ENCODE data around the gene TLE4.

Gene TLE4

DNA sequence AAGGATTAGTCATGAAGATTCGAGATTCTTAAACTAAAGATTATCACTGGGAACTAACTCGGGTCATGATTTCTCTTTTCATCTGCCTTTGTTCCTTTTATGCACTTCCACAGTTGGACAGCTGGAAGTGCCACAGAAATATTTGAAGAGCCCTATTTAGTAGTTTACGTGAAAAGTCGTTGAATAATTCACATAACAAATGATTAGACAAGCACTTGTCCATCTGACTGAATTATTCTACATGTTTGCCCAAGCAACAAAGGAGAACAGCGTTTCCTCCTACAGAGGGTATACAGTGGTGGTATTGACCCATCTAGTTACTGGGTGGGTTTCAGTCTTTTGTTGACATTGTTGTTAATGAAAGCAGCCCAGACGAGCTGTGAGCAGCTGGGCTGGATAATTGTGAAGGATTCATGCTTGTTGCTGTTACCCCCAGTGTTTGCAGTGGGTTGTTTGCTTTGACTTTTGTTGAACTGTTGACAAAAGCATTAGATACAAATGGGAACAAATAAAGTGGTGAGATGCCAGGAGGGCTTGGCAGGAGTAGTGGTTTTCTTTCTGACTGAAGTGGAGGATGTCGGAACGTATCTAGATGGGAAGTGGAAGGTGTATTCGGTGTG is 96.2 kb downstream of the TLE4 start:
- no peak for DNase-seq

DNA sequence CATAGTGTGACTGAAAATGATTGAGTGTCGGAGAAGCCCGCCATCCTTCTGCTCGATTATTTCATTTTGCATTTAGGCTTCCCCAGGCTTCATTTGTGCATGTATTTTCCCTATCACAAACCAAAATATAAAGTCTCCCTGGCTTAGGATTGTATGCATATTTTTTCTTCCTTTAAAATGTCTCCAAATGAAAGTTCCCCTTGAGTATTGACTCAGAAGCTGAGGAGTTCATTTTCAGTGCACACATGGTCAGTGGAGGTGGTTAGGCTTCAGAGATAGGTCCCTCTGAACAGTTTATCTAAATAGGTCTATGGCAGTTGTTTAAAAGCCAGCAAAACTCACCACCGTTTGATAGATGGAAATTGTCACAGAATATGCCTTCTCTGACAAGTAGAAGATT is 97.2 kb downstream of the TLE4 start:
- DNase-seq, result no peak

DNA sequence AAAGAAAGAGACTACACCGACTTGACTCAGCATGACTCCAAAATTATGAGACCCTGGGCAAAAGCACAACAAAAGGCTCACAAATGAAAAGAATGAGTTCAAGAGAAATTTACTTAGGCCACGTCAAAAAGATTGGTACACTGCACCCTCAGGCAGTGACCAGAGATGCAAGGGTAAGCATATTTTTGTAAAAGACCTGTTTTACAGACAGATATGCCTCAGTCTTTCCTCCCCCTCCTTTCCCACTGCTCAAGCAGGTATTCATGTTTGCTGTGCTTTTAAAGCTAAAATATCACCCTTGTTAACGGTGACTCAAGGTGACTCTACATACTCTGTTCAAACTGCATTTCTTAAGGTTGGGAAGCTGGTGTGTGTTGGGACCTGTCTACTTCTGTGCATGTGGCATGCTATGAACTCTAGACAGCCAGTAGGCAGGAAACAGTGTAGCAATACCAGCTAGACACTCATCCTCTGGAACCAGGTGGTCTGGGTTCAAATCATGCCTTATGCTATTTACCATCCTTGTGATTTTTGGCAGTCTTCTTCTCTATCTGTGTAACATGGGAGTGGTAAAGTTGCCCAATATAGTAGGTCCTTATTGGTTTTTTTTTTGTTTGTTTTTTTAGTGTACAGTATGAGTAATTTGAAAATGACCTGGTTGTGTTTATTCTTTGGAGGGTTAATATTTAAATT is 98.7 kb downstream of the TLE4 start:
- no peak for DNase-seq

DNA sequence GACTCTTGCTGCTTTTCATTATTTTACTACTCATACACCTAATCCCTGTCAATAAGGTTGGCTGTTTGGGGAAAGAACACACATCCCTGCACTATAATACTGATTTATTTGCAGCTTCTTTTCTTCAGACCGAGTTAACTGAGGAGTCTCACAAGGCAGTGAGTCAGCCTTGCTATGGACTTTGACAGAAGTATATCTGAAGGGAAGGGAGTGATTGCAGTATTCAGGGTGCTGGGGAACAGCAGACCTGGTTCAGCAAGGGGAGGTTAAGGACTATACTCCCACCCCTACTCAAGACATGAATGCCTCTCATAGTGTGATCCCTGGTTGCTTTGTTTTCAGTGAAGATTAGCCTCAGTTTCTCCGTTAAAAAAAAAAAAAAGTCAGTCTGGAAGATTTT is 99.8 kb downstream of the TLE4 start:
- no peak for DNase-seq

DNA sequence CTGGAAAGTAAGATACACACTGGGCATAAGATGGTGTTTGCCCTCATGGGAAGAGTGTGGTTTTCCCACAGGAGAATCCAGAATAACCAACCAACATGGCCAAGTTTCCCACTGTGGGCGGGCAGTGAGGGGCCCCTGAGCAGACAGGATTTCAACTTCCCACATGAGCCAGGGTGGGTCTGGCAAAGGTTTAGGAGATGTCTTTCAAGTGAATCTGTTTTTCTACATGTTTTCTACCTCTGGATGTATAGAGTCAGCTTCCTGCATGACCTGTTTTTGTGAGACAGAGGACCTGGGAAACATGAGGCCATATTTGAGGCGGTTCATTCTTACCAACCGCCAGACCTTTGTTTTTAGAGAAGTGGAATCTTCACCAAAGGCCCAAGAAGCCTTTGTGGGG is 100.5 kb downstream of the TLE4 start:
- DNase-seq, result no peak

DNA sequence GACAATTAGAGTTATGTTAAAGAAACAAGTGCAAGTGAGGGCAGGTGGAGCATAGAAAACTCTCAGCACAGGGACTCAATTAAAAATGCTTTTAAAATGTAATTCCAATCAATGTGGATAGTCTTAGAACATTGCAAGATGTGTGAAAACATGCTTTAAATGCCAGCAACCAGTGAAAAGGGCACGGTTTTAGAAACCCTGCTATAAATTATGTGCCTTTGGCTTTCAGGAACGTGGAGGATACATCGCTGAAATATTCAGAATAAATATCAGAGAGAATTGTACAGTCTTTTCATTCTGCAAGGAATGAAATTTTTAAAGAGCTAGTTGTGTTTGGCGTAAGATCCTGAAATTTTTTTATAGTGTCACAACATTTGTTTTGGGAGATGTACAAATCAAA is 101.1 kb downstream of the TLE4 start:
- no peak for DNase-seq

DNA sequence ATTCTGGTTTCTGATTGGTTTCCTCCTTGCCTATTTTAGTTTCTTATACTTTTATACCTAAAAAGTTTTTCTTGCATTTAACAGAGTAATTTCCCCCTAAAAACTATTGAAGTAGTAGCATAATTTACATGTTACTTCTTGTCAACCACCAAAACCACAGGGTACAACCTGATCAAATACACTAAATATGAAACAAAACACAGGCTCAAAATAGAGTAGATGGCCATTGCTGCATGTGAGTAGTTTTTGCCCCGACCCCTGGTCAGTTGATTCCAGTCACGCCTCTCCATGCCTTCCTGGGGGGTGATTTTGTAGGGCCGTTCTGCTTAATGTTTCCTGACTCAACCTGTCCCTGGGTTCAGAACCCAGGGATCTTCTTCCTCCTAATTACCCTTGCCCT is 101.8 kb downstream of the TLE4 start:
- DNase-seq, result no peak

DNA sequence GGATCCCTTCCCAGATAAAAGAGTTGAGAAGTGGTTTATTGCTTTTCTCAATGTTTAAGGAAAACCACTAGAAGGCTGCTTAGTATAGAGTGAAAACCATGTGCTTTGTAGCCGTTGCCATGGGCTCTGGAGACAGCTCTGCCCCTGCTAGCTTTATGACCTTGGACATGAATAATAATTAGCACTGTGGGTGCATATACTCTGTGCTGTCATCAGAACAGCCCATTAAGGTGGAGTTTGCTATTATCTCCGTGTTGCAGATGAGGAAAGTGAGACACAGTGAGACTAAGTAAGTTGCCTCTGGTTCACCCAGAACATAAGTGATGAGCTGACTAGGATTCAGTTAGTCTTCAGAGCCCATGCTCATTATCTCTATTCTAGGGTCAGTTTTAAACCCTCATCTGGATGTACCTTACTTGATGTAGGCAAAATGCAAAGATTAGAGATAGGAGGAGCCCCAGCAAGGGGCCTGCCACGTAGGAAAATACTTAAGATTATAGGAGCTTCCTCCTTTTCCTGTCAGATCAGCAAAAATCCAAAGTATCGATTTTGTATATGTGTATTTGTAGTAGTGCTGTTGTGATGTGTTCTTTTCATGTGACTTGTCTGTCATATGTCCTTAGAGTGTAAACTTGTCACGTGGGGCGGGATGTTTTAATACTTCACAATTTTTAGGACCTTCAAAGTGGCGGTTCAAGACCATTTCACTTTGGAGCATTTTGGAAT is 102.5 kb downstream of the TLE4 start:
- no peak for DNase-seq

DNA sequence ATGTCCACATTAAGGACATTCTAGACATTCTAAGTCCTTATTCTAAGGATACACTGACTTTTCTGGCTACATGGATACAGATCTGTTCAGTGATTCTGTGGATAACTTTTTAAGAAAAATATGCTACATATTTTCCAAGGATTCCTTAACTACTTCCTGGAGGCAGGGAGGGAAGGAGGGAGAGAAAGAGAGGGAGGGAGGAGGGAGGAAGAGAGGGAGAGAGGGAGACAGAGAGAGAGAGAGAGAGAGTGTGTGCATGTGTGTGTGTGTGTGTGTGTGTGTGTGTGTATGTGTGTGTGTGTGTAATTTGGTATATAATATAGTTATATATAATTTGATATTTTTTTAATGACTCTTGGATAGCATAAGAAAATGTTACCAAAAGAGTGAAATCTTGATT is 109.8 kb downstream of the TLE4 start:
- DNase-seq, result no peak

DNA sequence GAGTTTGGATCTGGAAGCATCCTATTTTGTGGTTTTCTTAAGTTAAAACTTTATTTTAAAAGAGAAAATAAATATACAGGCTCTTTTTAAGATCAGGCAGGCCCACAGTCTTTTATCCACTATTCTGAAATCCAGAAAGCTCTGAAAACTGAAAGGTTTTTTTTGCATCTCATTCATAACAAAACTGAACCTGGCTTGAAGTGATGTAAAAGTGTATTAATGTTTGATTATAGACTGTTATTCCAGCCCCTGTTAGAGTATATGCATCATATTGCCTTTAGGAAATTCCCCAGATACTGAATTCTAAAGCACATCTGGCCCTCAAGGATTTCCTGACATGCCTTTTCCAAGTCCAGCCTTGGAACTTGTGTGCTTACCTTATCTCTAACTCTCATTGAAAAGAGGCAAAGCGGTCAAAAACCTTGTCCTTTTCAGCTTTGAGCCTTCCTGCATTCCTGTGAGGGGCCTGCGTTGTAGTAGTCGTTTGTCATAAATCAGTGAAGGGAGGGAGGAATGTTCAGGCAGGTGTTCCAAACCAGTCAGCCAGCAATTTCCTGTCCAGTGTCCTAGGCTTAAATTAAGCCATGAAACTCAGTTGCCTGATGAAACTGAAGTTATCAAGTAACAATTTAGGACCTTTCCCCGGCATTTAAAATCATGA is 110.4 kb downstream of the TLE4 start:
- DNase-seq, result peak; percentile 53

DNA sequence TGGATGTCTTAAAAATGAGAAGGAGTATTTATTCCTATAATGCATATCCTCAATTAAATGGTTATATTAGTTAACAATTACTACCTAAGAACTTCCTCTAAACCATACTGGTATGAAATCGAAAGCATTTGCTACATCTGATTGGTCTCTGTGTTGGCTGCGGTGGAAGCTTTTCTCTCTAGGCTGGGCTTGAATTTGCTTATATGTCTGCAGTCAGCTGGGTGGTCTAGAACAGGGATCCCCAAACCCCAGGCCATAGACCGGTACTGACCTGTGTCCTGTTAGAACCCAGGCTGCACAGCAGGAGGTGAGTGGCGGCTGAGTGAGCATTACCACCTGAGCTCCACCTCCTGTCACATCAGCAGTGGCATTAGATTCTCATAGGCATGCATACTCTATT is 112.3 kb downstream of the TLE4 start:
- DNase-seq, result no peak

DNA sequence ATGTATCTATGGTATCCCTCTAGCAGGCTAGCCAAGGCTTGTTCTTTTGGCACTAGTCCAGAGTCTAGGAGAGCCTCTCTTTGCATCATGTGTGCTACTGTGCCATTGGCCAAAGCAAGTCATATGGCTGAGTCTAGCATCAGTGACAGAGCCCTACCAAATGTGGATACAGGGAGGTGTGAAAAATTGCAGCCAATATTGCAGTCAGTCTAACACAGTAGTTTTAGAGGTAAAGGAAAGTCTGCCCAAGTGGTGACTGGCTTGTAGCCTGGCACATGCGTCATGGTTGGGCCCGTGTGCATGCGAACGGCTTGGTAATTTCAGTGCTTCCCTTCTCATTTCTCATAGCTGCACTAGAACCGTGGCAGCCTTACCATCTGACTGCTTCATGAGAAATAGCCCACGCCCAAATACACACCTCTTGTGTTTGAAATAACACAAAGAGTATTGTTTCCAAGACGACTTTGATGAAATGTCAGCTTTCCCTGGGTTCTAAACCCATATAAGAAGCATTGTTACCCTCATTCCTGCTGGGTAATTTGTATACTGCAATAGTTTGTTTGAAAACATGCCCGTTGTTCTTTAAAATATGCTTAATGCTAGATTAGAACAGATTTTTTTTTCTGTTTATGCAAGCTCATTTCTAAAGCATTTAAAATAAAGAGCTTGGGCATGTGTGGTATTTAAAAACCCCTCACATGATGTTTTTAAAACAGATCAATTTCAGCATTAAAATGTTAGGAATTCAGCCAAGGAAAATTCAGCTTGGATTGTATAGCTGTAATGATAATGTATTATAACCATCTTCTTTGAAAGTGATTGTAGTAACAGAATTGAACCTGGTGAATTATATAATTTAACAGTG is 113.2 kb downstream of the TLE4 start:
- peak; percentile 52 for DNase-seq

DNA sequence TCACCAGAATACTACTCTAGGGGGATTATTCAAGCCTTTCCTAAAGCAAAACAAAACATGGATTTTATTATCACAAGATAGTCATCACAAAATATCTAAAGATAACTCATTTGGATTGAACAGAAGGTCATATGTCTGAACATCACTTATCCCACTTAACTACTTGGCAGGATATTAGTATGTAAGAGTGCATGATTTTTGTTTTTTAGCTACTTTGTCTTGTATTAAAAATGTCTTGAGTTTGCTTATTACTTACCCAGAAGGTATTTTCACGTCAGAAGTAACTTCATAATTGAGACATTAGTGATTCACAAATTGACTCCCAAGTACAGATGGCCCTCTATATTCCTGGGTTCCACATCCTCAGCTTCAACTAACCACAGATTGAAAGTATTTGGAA is 113.8 kb downstream of the TLE4 start:
- DNase-seq, result peak; percentile 72

DNA sequence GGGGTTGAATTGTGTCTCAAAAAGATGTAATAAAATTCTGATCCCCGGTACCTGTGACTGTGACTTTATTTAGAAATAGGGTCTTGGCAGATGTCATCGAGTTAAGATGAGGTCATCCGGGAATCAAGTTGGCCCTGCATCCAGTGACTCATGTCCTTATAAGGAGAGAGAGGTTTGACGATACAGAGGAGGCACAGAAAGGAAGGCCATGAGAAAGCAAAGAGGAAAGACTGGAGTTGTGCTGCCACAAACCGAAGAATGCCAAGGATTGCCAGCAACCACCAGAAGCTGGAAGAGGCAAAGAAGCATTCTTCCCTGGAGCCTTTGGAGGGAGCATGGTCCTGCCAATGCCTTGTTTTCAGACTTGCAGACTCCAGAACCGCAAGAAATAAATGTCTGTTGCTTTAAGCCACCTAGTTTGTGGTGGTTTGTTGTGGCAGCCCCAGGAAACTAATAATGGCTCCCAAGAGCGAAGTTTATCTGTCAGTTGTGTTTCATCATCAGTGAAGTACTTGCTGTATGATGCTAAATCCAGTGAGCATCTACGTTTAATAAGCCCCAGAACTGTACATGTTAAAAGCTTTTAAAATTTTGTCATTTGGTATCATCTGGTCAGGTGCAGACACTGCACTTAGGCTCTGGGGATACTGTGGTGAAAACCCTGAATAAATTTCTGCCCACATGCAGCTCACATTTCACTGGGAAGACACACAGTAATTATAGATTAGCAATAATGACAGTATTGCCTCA is 114.8 kb downstream of the TLE4 start:
- DNase-seq, result peak; percentile 79

DNA sequence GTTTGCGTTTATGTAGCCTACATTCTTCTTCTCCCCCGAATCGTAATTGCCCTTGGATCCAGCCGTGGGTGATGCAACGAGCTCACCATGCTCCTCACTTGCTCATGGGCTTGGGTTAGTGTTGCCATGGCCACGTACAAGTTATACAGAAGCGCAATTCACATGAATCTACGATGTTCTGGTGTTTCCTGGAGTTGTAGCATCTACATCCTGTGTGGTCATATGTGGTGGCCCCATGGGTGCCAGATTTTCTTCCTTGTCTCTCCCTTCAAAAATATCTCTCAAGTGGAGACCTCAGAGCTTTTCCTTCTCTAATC is 115.3 kb downstream of the TLE4 start:
- no peak for DNase-seq

DNA sequence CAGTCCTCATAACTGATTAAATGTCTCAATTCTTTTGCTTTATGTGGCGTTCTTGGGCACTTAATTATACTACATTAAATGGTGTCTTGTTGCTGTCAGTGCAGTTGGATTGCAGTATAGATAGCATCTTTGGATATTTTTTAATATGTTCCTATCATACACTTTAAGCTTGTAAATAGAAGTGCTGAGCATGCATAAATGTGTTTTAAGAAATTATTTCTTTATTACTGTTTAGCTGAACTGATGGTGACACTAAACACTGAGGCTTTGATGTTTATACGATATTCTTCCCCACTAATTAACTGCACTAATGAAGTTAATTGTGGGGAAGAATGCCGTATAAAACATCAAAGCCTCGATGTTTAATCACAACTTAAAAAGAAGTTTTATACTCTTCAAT is 116.6 kb downstream of the TLE4 start:
- DNase-seq, result no peak

DNA sequence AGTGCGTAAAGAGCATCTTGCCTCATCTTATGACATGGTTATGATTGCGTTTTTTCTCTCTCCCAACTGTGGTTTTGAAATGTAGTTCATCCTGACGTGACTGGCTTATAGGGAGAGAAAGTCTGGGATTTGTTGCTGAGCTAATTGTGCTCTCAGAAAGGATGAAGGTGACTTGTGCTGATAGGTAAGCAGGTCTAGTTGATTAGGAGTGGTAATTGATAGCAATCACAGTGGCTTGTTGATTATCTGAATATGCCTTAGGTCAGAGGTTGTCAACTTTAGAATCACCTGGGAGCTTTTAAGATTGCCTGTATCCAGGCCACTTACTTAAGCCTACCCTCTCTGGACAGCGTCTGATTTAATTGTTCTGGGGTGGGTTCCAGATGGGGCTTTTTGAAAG is 117.8 kb downstream of the TLE4 start:
- DNase-seq, result no peak

DNA sequence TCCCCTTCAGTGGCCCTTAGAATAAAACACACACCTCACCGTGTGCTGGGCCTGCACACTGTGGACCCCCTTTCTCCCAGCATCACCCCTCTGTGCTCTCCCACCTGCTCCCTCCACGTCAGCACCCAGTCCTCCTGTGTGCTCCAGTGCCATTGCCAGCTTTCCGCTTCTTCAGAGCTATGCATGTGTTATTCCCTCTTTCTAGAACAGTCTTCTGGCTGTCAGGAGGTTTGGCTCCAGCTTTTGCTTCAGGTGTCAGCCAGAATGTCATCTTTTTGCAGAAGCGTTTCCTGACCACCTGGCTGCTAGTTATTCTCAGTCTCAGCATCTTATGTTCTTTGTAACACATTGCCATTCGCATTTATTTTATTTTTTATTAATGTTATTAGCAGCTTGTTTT is 119.7 kb downstream of the TLE4 start:
- DNase-seq, result no peak

DNA sequence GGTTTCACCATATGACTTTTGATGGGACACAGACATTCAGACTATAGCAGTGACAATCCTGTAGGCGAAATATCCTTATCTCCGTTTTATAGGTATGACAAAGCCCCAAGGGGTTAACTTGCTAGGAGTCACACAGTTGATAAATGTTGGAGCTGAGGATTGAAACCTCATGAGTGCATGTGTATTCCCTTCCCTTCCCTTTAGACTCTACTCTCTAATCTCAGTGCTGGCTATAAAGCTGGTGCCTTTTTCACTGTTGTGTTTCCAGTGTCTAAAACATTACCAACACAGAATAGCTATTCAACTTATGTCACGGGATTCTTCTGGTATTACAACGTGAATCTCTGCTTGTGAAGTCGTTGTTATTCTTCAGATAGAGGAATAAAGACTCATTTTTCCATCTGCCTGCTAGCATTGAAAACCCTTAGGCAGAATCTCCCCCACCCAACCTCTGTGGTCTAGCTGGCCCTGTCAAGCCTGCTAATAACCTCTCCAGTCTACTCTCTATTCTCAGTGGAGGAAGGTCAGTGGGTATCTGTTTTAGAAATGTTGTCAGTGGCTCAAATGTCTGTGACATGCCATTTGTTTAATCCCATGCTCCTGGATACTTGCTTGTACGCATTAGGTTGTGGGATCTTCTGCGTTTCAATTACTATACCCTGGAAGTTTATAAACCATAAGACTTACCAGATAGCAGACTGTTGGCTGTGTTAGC is 121.2 kb downstream of the TLE4 start:
- DNase-seq, result no peak

DNA sequence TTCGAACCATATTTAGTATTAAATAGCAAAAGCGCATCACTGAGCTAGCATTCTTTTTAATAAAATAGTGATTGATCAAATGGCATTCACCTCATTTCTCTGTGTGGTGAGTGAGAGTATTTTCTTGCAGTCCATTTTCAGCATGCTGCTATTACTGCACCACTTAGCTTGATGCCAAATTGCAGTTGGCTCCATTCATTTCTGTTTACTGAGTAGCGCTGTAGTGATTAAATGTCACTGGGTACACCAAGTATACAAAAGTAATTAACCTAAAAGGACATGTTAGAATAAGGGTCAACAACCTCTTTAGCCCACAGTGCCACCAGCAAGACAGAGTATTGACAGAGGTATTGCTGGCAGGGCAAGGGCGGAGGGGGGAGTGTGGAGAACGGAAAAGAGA is 122.0 kb downstream of the TLE4 start:
- DNase-seq, result no peak

DNA sequence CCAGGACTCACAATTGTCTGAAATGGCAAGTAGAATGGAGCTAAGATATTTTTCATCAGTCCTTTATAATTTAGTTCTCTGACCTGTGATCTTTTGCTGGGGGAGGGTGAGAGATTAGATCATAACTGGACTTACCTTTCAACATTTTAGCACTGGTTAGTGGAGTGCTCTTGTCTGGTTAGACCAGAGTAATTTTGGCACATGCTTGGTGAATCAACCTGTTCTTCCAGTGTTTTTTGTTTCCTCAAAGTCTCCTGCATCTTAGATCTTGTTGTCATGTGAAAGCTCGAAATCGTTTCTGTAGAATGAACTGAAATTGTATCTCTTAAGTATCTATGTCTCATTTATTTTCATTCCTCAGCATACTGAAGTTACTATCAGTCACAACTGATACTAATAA is 122.4 kb downstream of the TLE4 start:
- no peak for DNase-seq
